Measurements from ENCODE around the gene HTR3D.

Gene HTR3D

DNA sequence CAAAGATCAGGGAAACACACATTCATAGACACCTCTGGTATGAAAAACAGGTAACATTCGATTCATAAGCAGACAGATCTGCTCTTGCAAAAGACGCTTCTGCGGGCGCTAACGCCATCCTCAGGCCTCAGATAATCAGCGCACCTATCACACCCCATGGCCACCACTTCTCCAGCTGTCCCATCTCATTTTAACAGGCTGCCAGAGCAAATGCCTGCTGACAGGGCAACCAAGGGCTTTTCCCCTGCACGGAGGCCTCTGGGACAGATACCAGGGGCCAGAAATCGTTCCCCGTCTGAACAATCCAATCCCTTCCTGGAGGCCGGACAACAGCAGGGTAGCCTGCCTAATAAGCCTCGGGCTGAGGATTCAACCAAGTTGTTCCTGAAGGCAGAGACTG is 29.1 kb upstream of the HTR3D start:
- no peak for ATAC-seq

GRCh38 chr3:184003187-184003967 is 28.2 kb upstream of the HTR3D start:
- ATAC-seq, result peak; percentile 71
- TF ChIP-seq ZFP3 (CRISPR knock-in tag; IDR thresholded peaks at IDR 0.05), result no peak
- TF ChIP-seq, protein P1, sequence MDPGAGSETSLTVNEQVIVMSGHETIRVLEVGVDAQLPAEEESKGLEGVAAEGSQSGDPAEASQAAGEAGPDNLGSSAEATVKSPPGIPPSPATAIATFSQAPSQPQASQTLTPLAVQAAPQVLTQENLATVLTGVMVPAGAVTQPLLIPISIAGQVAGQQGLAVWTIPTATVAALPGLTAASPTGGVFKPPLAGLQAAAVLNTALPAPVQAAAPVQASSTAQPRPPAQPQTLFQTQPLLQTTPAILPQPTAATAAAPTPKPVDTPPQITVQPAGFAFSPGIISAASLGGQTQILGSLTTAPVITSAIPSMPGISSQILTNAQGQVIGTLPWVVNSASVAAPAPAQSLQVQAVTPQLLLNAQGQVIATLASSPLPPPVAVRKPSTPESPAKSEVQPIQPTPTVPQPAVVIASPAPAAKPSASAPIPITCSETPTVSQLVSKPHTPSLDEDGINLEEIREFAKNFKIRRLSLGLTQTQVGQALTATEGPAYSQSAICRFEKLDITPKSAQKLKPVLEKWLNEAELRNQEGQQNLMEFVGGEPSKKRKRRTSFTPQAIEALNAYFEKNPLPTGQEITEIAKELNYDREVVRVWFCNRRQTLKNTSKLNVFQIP (CRISPR knock-in tag; IDR thresholded peaks at IDR 0.05; ENCODE audit: borderline replicate concordance, low read depth), result no peak
- TF ChIP-seq ISL1 (CRISPR knock-in tag; IDR thresholded peaks at IDR 0.05), result no peak
- no peak for TF ChIP-seq ZNF70 (CRISPR knock-in tag; IDR thresholded peaks at IDR 0.05)
- TF ChIP-seq BACH2 (CRISPR knock-in tag; IDR thresholded peaks at IDR 0.05; ENCODE audit: borderline replicate concordance), result no peak
- TF ChIP-seq RARB (CRISPR knock-in tag; IDR thresholded peaks at IDR 0.05), result no peak
- no peak for TF ChIP-seq ARNTL (CRISPR knock-in tag; IDR thresholded peaks at IDR 0.05; ENCODE audit: borderline replicate concordance, low read depth)
- no peak for TF ChIP-seq ZFP30 (CRISPR knock-in tag; IDR thresholded peaks at IDR 0.05)
- TF ChIP-seq ESRRG (CRISPR knock-in tag; IDR thresholded peaks at IDR 0.05), result no peak
- no peak for TF ChIP-seq TCF4 (CRISPR knock-in tag; IDR thresholded peaks at IDR 0.05; ENCODE audit: borderline replicate concordance)

More for the DNA sequence above, 29.1 kb upstream of the HTR3D start:
- TF ChIP-seq, protein P2, sequence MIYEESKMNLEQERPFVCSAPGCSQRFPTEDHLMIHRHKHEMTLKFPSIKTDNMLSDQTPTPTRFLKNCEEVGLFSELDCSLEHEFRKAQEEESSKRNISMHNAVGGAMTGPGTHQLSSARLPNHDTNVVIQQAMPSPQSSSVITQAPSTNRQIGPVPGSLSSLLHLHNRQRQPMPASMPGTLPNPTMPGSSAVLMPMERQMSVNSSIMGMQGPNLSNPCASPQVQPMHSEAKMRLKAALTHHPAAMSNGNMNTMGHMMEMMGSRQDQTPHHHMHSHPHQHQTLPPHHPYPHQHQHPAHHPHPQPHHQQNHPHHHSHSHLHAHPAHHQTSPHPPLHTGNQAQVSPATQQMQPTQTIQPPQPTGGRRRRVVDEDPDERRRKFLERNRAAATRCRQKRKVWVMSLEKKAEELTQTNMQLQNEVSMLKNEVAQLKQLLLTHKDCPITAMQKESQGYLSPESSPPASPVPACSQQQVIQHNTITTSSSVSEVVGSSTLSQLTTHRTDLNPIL (CRISPR knock-in tag; IDR thresholded peaks at IDR 0.05; ENCODE audit: low read depth), result no peak

GRCh38 chr3:184004476-184004875 is 27.1 kb upstream of the HTR3D start:
- TF ChIP-seq ZNF8 (CRISPR knock-in tag; IDR thresholded peaks at IDR 0.05), result no peak
- TF ChIP-seq, protein P3, sequence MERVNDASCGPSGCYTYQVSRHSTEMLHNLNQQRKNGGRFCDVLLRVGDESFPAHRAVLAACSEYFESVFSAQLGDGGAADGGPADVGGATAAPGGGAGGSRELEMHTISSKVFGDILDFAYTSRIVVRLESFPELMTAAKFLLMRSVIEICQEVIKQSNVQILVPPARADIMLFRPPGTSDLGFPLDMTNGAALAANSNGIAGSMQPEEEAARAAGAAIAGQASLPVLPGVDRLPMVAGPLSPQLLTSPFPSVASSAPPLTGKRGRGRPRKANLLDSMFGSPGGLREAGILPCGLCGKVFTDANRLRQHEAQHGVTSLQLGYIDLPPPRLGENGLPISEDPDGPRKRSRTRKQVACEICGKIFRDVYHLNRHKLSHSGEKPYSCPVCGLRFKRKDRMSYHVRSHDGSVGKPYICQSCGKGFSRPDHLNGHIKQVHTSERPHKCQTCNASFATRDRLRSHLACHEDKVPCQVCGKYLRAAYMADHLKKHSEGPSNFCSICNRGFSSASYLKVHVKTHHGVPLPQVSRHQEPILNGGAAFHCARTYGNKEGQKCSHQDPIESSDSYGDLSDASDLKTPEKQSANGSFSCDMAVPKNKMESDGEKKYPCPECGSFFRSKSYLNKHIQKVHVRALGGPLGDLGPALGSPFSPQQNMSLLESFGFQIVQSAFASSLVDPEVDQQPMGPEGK (CRISPR knock-in tag; IDR thresholded peaks at IDR 0.05; ENCODE audit: borderline replicate concordance), result no peak
- TF ChIP-seq PPARA (CRISPR knock-in tag; IDR thresholded peaks at IDR 0.05; ENCODE audit: borderline replicate concordance), result no peak
- TF ChIP-seq CSRNP3 (CRISPR knock-in tag; IDR thresholded peaks at IDR 0.05), result no peak
- TF ChIP-seq BACH2 (CRISPR knock-in tag; IDR thresholded peaks at IDR 0.05; ENCODE audit: borderline replicate concordance), result no peak
- no peak for TF ChIP-seq OSR1 (CRISPR knock-in tag; IDR thresholded peaks at IDR 0.05)
- TF ChIP-seq, protein P4, sequence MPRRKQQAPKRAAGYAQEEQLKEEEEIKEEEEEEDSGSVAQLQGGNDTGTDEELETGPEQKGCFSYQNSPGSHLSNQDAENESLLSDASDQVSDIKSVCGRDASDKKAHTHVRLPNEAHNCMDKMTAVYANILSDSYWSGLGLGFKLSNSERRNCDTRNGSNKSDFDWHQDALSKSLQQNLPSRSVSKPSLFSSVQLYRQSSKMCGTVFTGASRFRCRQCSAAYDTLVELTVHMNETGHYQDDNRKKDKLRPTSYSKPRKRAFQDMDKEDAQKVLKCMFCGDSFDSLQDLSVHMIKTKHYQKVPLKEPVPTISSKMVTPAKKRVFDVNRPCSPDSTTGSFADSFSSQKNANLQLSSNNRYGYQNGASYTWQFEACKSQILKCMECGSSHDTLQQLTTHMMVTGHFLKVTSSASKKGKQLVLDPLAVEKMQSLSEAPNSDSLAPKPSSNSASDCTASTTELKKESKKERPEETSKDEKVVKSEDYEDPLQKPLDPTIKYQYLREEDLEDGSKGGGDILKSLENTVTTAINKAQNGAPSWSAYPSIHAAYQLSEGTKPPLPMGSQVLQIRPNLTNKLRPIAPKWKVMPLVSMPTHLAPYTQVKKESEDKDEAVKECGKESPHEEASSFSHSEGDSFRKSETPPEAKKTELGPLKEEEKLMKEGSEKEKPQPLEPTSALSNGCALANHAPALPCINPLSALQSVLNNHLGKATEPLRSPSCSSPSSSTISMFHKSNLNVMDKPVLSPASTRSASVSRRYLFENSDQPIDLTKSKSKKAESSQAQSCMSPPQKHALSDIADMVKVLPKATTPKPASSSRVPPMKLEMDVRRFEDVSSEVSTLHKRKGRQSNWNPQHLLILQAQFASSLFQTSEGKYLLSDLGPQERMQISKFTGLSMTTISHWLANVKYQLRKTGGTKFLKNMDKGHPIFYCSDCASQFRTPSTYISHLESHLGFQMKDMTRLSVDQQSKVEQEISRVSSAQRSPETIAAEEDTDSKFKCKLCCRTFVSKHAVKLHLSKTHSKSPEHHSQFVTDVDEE (CRISPR knock-in tag; IDR thresholded peaks at IDR 0.05), result no peak
- no peak for TF ChIP-seq TOX (CRISPR knock-in tag; IDR thresholded peaks at IDR 0.05; ENCODE audit: borderline replicate concordance)
- TF ChIP-seq ZNF565 (CRISPR knock-in tag; conservative IDR thresholded peaks at IDR 0.05; ENCODE audit: low read depth), result no peak
- TF ChIP-seq ZC3H10 (CRISPR knock-in tag; IDR thresholded peaks at IDR 0.05), result no peak
- TF ChIP-seq ZNF70 (CRISPR knock-in tag; IDR thresholded peaks at IDR 0.05), result no peak
- TF ChIP-seq CSDC2 (CRISPR knock-in tag; IDR thresholded peaks at IDR 0.05), result no peak
- no peak for TF ChIP-seq GLIS3 (CRISPR knock-in tag; IDR thresholded peaks at IDR 0.05)
- no peak for TF ChIP-seq ZFP3 (CRISPR knock-in tag; IDR thresholded peaks at IDR 0.05)
- TF ChIP-seq SNAI2 (CRISPR knock-in tag; IDR thresholded peaks at IDR 0.05), result no peak
- TF ChIP-seq ISL1 (CRISPR knock-in tag; IDR thresholded peaks at IDR 0.05), result no peak

More at GRCh38 chr3:184004476-184004875, 27.1 kb upstream of the HTR3D start:
- ATAC-seq, result no peak

Measured in SK-N-SH treated with all-trans-retinoic acid at 6 μM for 48 hours (cell line).